CD4-positive, alpha-beta T cell treated with Interferon alpha-2 for 1 hour (primary cell): ENCODE results near the gene CYP4F2.
"Not testable (repeated sequence)": the region's sequence is repeated elsewhere in the genome, so short reads cannot be mapped to it uniquely, and the experiment has no call there.

Source experiments
- DNase-seq, 2 donors: peaks; one replicate each; pipeline ENCODE4 v3.0.0-alpha.2; 2020 to 2022

CYP4F2 gene, protein sequence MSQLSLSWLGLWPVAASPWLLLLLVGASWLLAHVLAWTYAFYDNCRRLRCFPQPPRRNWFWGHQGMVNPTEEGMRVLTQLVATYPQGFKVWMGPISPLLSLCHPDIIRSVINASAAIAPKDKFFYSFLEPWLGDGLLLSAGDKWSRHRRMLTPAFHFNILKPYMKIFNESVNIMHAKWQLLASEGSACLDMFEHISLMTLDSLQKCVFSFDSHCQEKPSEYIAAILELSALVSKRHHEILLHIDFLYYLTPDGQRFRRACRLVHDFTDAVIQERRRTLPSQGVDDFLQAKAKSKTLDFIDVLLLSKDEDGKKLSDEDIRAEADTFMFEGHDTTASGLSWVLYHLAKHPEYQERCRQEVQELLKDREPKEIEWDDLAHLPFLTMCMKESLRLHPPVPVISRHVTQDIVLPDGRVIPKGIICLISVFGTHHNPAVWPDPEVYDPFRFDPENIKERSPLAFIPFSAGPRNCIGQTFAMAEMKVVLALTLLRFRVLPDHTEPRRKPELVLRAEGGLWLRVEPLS

DNA sequence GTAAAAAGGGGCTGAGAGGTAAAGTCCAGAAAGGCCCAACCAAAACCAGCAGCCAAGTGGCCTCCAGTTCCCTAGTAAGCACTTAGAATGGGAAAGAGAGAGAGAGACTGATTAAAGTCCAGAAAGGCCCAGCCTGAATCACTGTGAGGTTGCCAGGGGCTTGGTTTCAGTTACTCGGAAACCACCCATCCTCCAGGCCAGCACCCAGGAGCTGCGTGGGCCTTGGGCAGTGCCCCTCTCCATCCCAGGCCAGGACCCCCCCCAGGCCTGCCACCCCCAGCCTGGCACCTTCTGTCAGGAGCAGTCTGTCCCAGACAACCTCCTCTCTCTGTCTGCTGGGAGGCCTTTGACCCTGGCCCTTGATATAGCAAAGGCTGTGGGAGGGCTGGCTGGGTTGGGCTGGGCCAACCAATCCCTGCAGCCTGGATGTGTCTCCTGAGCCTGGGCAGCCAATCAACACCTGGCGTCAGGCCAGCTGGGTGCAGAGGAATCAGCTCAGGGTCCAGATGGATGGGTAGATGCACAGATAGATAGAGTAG is at the start of gene CYP4F2:
Gene CYP4F2 (minus strand): TSS at position 337 of the 539 bp plus-strand sequence. CDS start 463 bp downstream, outside the sequence.
- no peak for DNase-seq

DNA sequence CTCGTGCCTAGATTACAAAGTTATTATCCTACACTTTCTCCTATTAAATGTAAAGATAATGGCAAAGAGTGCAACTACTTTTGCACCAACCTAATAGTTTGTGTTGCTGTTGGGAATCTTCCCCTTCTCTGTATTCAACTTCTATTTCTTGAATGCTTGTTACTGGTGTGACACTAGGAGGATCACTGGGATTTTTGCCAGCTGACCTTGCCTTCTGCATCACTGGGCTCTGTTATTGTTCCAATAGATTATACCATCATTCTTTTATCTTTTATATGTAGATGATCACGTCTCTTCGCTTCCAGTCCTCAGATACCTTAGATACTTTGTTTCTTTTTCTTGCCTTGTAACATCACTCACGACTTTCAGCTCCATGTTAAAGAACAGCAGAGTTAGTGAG is 47.4 kb upstream of the CYP4F2 start:
- no peak for DNase-seq

DNA sequence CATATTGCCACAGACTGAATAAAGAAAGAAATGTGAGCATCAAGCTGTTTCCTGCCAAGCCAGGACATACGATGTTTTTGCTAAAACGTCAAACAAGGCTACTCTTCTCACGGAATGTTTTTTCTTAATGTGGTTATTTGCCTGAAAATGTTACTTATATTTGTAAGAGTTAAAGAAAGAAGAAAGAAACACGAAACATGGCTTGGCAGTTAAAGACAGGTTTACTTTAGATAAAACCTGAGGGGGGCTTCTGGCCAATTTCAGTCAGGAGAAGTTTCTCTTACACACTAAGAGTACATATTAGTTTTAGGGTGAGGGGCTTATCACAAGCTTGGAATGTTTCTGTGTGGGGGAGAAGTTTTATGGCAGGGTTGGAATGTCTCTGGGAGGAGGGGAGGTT is 46.5 kb upstream of the CYP4F2 start:
- DNase-seq: no peak

DNA sequence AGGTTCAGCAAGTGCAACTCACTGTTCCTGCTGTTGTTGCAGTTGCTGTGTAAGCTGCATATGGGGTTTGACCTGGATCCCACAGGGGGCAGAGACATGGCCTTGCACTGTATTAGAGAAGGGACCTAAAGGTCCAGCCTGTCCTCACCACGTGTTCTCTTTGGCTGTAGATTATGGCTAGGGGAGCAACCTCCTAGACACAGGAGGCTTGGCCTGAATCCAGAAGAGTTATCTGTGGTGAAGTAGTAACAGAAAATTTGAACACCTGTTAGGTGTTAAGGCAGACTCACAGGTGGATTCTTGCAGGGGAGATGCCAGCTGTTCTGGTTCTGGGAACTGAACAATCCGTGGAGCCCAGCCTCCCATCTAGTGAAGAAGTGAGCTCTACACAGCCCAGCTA is 39.9 kb upstream of the CYP4F2 start:
- DNase-seq: no peak

DNA sequence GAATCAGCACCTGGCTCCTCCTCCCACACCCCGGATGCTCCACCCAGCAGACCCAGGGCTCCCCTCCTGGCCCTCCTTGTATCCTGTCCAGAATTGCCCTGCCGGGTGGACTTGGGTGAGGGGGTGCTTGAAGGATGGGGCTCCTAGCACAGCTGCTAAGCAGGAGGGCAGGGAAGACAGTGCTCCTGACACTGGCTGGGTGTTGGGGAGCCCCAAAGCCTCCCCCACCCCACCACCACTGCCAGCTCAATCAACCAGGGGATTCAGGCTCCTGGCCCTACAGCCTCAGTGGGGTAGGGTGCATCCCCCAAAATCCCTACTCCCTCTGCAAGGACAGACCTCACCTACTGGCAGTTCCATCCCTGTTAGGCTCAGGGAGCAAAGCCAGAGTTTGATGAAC is 39.1 kb upstream of the CYP4F2 start:
- no peak for DNase-seq

DNA sequence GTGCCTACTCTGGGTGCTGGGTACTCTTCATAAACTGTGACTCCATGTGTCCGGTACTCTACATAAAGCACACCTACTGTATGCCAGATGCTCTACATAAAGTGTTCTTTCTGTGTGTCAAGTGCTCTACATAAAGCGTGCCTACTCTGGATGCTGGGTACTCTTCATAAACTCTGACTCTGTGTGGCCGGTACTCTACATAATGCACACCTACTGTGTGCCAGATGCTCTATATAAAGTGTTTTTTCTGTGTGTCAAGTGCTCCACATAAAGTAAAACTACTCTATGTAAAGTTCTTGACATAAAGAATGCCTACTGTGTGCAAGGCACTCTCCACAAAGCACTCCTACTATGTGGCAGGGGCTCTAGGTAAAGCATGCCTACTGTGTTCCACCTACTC is 38.3 kb upstream of the CYP4F2 start:
- no peak for DNase-seq

DNA sequence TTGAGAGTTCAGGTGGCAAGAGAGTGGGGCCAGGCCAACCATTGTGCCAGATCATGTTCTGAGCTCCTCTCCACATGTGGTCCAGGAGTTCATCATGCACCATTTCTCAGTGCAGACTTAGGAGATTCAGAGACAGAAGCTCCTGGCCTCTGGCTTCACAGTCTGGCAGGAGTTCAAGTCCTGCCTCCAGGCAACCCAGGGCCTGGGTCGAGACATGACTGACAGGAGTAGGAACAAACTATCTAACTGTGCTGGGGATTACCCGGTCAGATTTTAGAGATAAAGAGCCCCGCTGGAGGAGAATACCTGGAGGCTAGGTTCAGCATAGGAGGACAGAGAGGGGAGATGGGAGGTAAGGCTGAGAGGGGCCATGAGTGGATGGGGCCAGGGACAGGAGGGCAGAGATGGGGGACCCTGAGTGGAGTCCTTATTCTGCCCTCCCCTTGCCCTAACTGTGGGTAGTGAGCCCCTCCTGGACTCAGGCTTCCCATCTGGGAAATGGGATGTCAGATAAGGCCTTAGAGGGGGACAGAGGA is 37.4 kb upstream of the CYP4F2 start:
- DNase-seq: no peak

DNA sequence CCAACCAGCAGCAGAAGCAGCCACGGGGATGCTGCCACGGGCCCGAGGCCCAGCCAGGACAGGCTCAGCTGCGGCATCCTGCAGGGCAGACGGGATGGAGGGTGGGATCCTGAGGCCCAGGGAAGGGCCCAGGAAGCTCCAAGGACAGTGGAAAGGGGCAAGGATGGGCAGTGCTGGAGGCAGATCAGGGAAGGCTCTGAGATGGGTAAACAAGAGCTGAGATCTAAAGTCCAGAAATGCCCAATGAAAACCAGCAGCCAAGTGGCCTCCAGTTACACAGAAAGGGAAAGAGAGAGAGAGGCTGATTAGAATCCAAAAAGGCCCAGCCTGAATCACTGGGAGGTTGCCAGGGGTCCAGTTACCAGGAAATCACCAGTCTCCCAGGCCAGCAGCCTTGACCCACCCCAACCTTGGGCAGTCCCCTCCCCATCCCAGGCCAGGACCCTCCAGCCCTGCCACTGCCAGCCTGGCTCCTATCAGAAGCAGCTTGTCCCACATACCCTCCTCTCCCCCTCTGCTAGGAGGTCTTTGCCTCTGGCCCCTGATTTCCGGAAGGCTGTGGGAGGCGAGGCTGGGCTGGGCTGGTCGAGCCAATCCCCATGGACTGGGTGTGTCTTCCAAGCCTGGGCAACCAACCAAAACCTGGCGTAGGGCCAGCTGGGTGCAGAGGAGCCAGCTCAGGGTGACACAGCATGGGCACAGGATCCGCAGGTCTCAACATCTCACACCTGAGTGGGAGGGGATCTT is 36.6 kb upstream of the CYP4F2 start, which contains the start of gene CYP4F11:
Gene CYP4F11 (minus strand): TSS at position 198 of the 747 bp plus-strand sequence. CDS start 121 bp downstream, at position 77.
- DNase-seq: no peak

DNA sequence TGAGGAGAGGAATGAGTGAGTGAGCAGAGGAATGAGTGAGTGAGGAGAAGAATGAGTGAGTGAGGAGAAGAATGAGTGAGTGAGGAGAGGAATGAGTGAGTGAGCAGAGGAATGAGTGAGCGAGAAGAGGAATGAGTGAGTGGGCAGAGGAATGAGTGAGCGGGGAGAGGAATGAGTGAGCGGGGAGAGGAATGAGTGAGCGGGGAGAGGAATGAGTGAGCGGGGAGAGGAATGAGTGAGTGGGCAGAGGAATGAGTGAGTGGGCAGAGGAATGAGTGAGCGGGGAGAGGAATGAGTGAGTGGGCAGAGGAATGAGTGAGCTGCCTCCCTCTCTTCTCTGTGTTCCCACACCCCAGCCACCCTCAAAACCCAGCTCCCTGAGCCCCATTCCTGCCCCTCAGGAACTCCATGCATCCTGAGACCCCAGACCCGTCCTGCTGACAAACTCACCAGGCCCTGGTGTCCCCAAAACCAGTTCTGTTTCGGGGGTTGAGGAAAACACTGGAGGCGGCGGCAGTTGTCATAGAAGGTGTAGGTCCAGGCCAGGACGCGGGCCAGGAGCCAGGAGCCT is 36.0 kb upstream of the CYP4F2 start:
- DNase-seq: not testable (repeated sequence)

DNA sequence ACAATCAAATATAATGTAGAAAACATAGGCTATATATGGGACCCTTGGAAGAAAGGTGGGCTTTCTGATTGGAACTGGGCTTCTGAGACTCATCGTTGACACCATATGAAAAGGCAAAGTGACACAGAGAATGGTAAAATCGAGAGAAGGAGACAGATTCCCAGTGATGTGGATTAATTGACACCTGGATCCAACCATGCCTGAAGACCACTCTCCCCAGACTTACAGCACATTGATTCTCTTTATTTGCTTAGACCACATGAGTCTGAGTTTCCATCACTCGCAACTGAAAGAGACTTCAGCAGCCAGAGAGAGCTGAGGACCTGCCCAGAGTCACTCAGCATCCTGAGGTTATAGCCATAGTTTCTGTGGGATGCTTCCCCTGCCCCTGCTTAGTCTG is 30.4 kb upstream of the CYP4F2 start:
- DNase-seq: no peak

DNA sequence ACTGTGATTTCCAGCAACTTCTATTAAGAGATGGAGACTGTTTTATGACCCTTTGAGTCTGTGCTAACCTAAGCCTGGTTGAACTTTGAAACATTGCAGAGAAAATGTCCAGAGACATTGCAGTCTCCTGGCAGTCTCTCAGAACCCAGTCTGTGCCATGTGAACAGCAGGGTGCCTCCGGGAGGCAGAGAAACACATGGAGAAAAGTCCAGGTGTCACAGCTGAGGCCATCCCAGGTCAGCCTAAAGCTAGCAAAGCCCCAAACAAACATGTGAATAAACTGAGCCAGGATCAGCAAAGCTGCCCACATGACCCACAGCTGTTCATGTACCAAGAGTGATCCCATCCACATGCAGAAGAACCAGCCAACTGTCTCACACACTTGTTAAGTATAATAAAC is 28.6 kb upstream of the CYP4F2 start:
- no peak for DNase-seq

DNA sequence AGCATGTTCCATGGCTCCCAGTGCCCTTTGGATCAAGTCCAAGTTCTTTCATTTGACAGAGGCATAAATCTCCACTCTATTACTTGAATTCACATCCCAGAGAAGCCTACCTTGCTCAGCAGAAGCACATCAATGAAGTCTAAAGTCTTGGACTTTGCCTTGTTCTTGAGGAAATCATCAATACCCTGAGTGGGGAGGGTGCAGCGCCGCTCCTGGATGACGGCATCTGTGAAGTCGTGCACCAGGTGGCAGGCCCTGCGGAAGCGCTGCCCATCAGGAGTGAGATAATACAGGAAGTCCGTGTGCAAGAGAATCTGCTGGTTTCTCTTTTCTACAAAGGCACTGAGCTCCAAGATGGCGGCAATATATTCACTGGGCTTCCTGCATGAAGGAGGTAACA is 25.8 kb upstream of the CYP4F2 start:
- DNase-seq: no peak

DNA sequence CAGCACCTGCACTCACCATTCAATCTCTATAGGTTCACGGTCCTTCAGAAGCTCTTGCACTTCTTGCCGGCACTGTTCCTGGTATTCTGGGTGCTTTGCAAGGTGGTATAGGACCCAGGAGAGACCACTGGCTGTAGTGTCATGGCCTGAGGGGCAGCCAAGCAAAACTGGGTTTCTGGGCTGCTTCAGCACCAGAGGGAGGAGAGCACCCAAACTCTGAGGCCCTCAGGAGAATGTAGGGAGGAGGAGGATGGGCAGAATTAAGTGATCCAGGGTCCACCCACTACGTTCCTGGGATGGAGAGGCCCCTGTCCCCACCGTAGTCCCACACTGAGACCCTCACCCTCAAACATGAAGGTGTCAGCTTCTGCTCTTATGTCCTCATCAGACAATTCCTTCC is 24.1 kb upstream of the CYP4F2 start:
- no peak for DNase-seq

DNA sequence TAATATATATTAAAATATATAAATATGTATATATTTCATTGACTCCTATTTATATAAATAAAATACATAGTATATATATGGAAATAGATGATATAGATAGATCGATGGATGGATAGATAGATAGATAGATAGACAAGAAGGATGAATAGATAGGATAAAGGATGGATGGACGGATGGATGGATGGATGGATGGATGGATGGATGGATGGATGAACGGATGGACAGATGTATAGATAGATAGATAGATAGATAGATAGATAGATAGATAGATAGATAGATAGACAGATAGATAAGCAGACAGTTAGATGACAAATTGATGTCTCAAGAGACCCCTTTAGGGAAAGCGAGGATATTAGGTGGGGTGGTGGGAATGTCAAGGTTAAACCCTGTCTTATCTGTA is 21.4 kb upstream of the CYP4F2 start:
- DNase-seq: no peak

DNA sequence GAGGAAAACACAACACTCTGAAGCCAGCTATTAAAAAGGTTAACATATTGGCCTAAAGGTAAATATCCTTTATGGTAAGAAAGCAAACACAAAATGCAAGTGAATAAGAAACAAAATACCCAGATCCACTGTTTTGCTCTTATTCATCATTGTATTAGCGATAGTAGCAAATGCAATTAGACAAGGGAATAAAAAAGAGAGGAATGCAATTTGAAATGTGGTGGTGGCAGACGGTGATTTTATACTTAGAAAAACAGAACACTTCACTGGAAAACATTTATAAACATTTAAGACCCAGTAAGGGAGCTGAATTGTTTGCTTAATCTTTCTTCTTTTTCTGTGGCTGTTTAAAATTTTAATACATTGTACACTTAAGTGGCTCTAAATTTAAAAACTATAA is 17.2 kb upstream of the CYP4F2 start:
- no peak for DNase-seq

DNA sequence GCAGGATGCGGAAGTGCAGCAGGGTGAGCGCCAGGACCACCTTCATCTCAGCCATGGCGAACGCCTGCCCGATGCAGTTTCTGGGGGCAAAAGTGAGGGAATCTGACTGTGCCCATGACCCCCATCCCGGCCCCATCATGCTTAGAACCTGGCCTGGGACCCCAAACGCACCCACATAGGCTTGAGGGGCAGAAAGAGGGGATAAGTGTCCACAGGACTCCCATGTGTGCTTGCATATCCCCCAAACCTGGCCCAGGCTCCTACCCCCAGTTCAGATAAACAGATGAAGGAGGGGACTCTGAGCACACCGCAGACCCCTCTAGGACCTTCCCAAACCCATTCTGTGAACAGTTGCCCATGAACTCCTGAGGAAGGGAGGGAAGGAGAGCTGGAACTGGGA is 16.0 kb upstream of the CYP4F2 start:
- no peak for DNase-seq

DNA sequence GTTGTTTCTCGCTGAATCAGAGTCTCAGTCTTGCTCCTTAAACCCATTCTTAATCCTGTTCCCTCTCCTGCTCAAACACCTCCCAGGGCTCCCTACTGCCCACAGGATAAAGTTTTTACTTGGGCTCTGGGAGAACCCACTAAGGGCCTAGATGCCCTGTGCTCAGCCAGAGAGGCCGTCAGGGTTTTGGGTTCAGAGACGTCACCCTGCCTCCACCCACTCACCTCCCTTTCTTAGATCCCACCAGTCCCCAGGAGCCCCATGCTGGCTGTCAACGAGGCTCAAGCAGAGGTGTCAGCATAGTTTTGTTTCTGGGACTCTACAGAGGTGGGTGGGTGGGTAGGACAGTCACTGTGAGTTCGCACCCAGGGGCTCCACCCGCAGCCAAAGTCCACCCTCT is 15.5 kb upstream of the CYP4F2 start:
- no peak for DNase-seq

DNA sequence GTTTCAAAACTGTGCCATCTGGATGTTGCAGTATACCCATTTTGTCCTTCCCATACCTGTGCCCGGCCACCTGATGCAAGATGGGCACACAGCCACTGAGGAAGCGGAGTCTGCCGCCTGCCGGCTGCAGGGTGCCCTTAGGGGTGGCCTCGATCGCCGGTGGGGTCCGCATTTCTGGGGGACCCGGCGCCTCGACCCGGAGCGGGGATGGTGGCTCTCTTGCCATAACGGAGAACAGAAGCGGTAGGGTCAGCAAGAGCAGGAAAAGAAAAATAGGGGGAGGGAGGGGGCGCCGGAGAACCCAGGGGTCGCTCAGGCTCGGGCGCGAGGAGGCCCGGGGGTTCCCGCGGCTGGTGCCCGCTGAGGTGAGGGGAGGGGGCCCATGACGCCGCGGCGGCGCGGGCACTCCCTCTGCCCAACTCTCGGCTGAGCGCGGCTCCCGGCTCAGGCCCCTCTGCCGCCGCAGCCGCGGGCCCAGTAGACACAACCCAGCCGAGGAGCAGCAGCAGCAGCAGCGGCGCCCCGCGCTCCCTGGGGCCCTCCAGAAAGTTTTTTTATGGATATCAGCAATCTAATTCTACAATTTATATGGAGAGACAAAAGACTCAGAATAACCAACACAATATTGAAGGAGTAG is 13.8 kb upstream of the CYP4F2 start:
- DNase-seq: no peak

DNA sequence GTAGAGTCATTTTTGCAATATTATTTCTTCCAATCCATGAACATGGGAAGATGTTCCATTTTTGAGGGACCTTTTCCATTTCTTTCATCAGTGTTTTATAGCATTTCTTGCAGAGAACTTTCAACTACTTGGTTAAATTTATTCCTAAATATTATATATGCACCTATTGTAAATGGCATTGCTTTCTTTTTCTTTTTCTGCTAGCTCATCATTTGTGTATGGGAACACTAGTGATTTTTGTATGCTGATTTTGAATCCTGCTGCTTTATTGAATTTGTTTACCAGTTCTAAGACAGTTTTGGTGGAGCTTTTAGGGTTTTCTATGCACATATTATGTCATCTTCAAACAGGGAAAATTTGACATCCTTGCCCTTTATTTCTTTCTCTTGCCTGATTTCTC is 7.2 kb upstream of the CYP4F2 start:
- DNase-seq: no peak

DNA sequence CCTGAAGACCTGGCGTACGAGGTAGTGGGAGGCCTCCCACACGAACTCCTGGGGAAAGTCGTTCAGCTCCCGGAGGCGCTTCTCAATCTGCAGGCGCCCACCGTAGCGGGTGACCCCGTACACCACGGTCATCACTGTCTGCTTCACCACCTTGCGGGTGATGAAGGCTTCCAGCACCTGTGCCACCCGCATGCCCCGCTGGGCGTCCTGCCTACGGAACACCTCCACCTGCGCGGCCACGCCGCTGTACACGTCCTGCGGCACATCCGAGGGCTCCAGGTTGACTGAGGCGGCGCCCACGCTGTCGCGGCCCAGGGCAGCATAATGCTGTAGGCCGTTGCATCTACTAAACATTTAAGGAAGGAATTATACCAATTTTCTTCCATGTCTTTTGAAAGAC is 5.0 kb upstream of the CYP4F2 start:
- DNase-seq: not testable (repeated sequence)

DNA sequence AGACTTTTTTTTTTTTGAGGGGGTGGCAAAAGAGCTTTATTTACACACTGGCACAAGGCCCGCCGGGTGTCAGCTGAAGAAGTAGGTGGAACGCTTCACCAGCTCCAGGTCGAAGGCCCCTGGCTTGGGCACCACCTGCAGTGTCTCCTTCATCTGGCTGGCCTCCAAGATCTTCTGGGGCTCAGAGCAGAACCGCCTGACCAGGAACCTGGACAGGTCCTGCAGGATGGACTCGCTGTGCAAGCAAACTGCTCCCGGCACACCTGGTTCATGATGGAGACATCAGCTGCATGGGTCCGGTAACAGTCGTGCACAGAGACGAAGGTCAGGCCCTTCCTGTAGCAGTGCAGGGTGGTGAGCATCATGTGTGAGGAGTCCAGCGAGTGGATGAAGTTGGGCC is 4.4 kb upstream of the CYP4F2 start:
- DNase-seq: no peak

DNA sequence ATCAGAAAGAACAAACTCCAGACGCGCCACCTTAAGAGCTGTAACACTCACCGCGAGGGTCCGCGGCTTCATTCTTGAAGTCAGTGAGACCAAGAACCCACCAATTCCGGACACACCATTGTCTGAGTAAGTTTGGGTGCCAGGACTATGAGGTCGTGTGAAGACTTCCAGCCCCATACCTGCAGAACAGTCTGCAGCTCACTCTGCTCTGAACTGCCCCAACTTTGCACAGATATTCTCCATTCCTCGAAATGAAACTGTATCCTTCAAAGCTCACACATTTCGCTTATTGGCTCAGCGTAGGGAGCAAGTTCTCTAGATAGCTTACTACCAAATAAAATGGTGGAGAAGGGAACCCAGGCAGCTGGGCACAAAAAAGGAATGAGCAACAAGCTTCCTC is 2.6 kb upstream of the CYP4F2 start:
- DNase-seq: no peak

DNA sequence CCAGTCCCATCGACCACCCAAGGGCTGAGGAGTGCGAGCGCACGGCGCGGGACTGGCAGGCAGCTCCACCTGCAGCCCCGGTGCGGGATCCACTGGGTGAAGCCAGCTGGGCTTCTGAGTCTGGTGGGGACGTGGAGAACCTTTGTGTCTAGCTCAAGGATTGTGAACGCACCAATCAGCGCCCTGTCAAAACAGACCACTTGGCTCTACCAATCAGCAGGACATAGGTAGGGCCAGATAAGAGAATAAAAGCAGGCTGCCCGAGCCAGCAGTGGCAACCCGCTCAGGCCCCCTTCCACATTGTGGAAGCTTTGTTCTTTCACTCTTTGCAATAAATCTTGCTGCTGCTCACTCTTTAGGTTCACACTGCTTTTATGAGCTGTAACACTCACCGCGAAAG is 2.2 kb upstream of the CYP4F2 start:
- DNase-seq: not testable (repeated sequence)
